NCI-H2107 (cell line): Measurements from ENCODE around the gene FOXL2NB.

Source experiments
- DNase-seq: peaks from one replicate; lab custom pipeline; 2025; lab: John Stamatoyannopoulos, UW

Gene FOXL2NB

GRCh38 chr3:138945709-138946662 is 1.0 kb upstream of the FOXL2NB start:
- no peak for DNase-seq

- DNase-seq: no peak
Measured at GRCh38 chr3:138947495-138948121, 591 bp downstream of the FOXL2NB start.

GRCh38 chr3:138948371-138949001 is 1.5 kb downstream of the FOXL2NB start:
- DNase-seq: no peak

GRCh38 chr3:138949002-138949418 is 2.0 kb downstream of the FOXL2NB start:
- no peak for DNase-seq

GRCh38 chr3:138949445-138950005 is 2.5 kb downstream of the FOXL2NB start:
- DNase-seq: no peak

GRCh38 chr3:138950006-138950644 is 3.1 kb downstream of the FOXL2NB start:
- no peak for DNase-seq

GRCh38 chr3:138950701-138951100 is 3.7 kb downstream of the FOXL2NB start:
- DNase-seq: no peak

GRCh38 chr3:138960417-138960852 is 13.4 kb downstream of the FOXL2NB start:
- DNase-seq: no peak

GRCh38 chr3:138962854-138963560 is 16.0 kb downstream of the FOXL2NB start:
- DNase-seq: no peak

GRCh38 chr3:138964264-138964663 is 17.2 kb downstream of the FOXL2NB start:
- no peak for DNase-seq

- DNase-seq: no peak
Measured at GRCh38 chr3:138964923-138965322, 17.9 kb downstream of the FOXL2NB start.

- DNase-seq: no peak
Measured at GRCh38 chr3:138971766-138972320, 24.8 kb downstream of the FOXL2NB start.

GRCh38 chr3:138972941-138973340 is 25.9 kb downstream of the FOXL2NB start:
- no peak for DNase-seq

GRCh38 chr3:138974462-138974861 is 27.4 kb downstream of the FOXL2NB start:
- DNase-seq: no peak

GRCh38 chr3:138975351-138975750 is 28.3 kb downstream of the FOXL2NB start:
- DNase-seq: no peak

GRCh38 chr3:138976047-138976446 is 29.0 kb downstream of the FOXL2NB start:
- DNase-seq: no peak

- no peak for DNase-seq
Measured at GRCh38 chr3:138984816-138985215, 37.8 kb downstream of the FOXL2NB start.

GRCh38 chr3:138985932-138986331 is 38.9 kb downstream of the FOXL2NB start:
- no peak for DNase-seq

GRCh38 chr3:138987181-138987580 is 40.2 kb downstream of the FOXL2NB start:
- DNase-seq: no peak

GRCh38 chr3:138995706-138996105 is 48.7 kb downstream of the FOXL2NB start:
- no peak for DNase-seq
